A549 (cell line): ENCODE data around the gene CDK11B. TPM values are rescaled to one million over a fixed set of nuclear protein-coding genes. Genes with fewer than 3 reads are reported as not detected.

Source experiments
- ATAC-seq, 2 experiments: fragments of 200-7000 bp in 1 of 2; fragments of >200 bp in 1 of 2; cut with Nextera tagmentation in 1 of 2; cut with Tn5 transposase in 1 of 2; 3 replicates each; pipeline versions ENCODE4 v1.8.0 to v1.9.1; 2018 to 2020; ENCODE audit warnings: mild to moderate bottlenecking in 1 of 2, moderate library complexity in 1 of 2
- CTCF ChIA-PET: fragments of 300-600 bp; sonication (Branson Sonifier 250); formaldehyde crosslinking; extraction: SDS; loops from one replicate; lab custom pipeline; 2021; ENCODE audit warnings: antibody characterized with exemption, inconsistent platforms; lab: Yijun Ruan, JAX
- POLR2A ChIA-PET: fragments of 350-600 bp; formaldehyde crosslinking; extraction: SDS; loops from one replicate; lab custom pipeline; 2021; ENCODE audit warnings: antibody characterized with exemption, inconsistent platforms; lab: Yijun Ruan, JAX
- DNase-seq, 2 experiments: peaks; one replicate each; pipeline versions ENCODE4 v3.0.0 to v3.0.0-alpha.2; 2011 to 2016; ENCODE audit warnings: low read depth in 1 of 2, low spot score in 1 of 2
- FAIRE-seq: peaks from 2 replicates; lab custom pipeline; 2011; peaks lifted over from hg19 to GRCh38; lab: Jason Lieb, UNC
- H3K27ac ChIP-seq, 2 experiments: fragments of >200 bp; sonication (Bioruptor Twin); formaldehyde crosslinking; 3 replicates each; pipeline ENCODE4 v1.5.1; 2016 to 2017
- H3K4me1 ChIP-seq: fragments of >200 bp; sonication (Bioruptor Twin); formaldehyde crosslinking; 3 replicates; pipeline ENCODE4 v1.6.1; 2016
- H3K4me2 ChIP-seq: fragments of >200 bp; sonication (Bioruptor Twin); formaldehyde crosslinking; 3 replicates; pipeline ENCODE4 v1.6.1; 2016
- H3K4me3 ChIP-seq: fragments of >200 bp; sonication (Bioruptor Twin); formaldehyde crosslinking; 3 replicates; pipeline ENCODE4 v1.5.1; 2016
- H3K9me3 ChIP-seq: fragments of >200 bp; sonication (Bioruptor Twin); formaldehyde crosslinking; 3 replicates; pipeline ENCODE4 v1.6.1; 2016
- BHLHE40 ChIP-seq: IDR thresholded peaks from 2 replicates; pipeline ENCODE4 v1.6.1; 2012; ENCODE audit warnings: low read depth, low read length, inconsistent platforms
- CHD4 ChIP-seq: fragments of 200-600 bp; sonication (generic); IDR thresholded peaks from 2 replicates; pipeline ENCODE4 v1.6.1; 2016; ENCODE audit warnings: antibody characterized with exemption, mild to moderate bottlenecking, borderline replicate concordance
- EHF ChIP-seq: fragments of 250-450 bp; sonication (Bioruptor Pico); IDR thresholded peaks from 2 replicates; pipeline ENCODE4 v1.5.0; 2020; ENCODE audit warnings: mild to moderate bottlenecking
- GATA3 ChIP-seq: IDR thresholded peaks from 2 replicates; pipeline ENCODE4 v1.6.1; 2012; ENCODE audit warnings: borderline replicate concordance
- HEYL ChIP-seq: fragments of 250-450 bp; sonication (Bioruptor Pico); IDR thresholded peaks from 2 replicates; pipeline ENCODE4 v1.8.0; 2021; ENCODE audit warnings: mild to moderate bottlenecking, moderate library complexity
- HOXB13 ChIP-seq: fragments of 250-450 bp; sonication (Bioruptor Pico); IDR thresholded peaks from 2 replicates; pipeline ENCODE4 v1.5.0; 2020; ENCODE audit warnings: low read depth, mild to moderate bottlenecking, moderate library complexity
- HOXB5 ChIP-seq: fragments of 250-450 bp; sonication (Bioruptor Pico); IDR thresholded peaks from 2 replicates; pipeline ENCODE4 v1.5.0; 2020; ENCODE audit warnings: mild to moderate bottlenecking, moderate library complexity
- KDM1A ChIP-seq: fragments of 200-600 bp; sonication (generic); IDR thresholded peaks from 2 replicates; pipeline ENCODE4 v1.6.1; 2016; ENCODE audit warnings: low read depth, mild to moderate bottlenecking
- KDM5A ChIP-seq: fragments of 200-600 bp; sonication (generic); IDR thresholded peaks from 2 replicates; pipeline ENCODE4 v1.6.1; 2016; ENCODE audit warnings: antibody characterized with exemption, mild to moderate bottlenecking
- MAFK ChIP-seq: fragments of 450-650 bp; IDR thresholded peaks from 2 replicates; pipeline ENCODE4 v1.6.1; 2014; ENCODE audit not compliant: partially characterized antibody
- MAZ ChIP-seq: fragments of 150-350 bp; IDR thresholded peaks from 2 replicates; pipeline ENCODE4 v1.6.1; 2014; ENCODE audit warnings: antibody characterized with exemption, low read depth, low read length, borderline replicate concordance
- MYC ChIP-seq: IDR thresholded peaks from 2 replicates; pipeline ENCODE4 v1.6.1; 2012; ENCODE audit warnings: mild to moderate bottlenecking, inconsistent platforms, low read length, improper control_type of control experiment, borderline replicate concordance
- NFE2L2 ChIP-seq: fragments of 150-350 bp; conservative IDR thresholded peaks from 2 replicates; pipeline ENCODE4 v1.6.1; 2014; ENCODE audit warnings: low read length
- PHF8 ChIP-seq: fragments of 200-600 bp; sonication (generic); IDR thresholded peaks from 2 replicates; pipeline ENCODE4 v1.6.1; 2016; ENCODE audit warnings: low read depth, mild to moderate bottlenecking, antibody characterized with exemption, moderate library complexity, borderline replicate concordance
- POLR2A ChIP-seq: IDR thresholded peaks from 2 replicates; pipeline ENCODE4 v1.6.1; 2012; ENCODE audit warnings: mild to moderate bottlenecking, low read length
- RNF2 ChIP-seq: fragments of 200-600 bp; sonication (generic); IDR thresholded peaks from 2 replicates; pipeline ENCODE4 v1.6.1; 2016; ENCODE audit warnings: low read depth, mild to moderate bottlenecking, antibody characterized with exemption, moderate library complexity, borderline replicate concordance
- SMC3 ChIP-seq: fragments of >200 bp; sonication (Bioruptor Twin); formaldehyde crosslinking; IDR thresholded peaks from 3 replicates; pipeline ENCODE4 v1.6.1; 2018; ENCODE audit warnings: inconsistent platforms
- TFCP2L1 ChIP-seq: fragments of 250-450 bp; sonication (Bioruptor Pico); IDR thresholded peaks from 2 replicates; pipeline ENCODE4 v1.5.0; 2021; ENCODE audit warnings: mild to moderate bottlenecking
- TP53 ChIP-seq: fragments of 250-450 bp; sonication (Bioruptor Pico); IDR thresholded peaks from 2 replicates; pipeline ENCODE4 v1.5.0; 2021; ENCODE audit warnings: mild to moderate bottlenecking, moderate library complexity
- WGBS: methylation state at CpG from one replicate; pipeline ENCODE4 v1.1.6; 2017; ENCODE audit errors: missing lambda C conversion rate; 5-methylcytosine and 5-hydroxymethylcytosine counted together
- polyA plus RNA-seq, 4 experiments: library from polyadenylated mRNA; depleted of rRNA in 3 of 4; stranded (reverse); fragments of >200 nt; fragmentation: RNase III in 1 of 4; extraction: RNeasy Plus Mini Kit Qiagen cat#74134 plus additional on column Dnase treatment in 1 of 4; gene quantifications; 2 replicates in 3 of 4; 3 replicates in 1 of 4; pipeline ENCODE4 v1.2.3, GENCODE V29; 2011 to 2017
- TF ChIP-seq, protein P1 (sequence below): fragments of 200-600 bp; sonication (generic); IDR thresholded peaks from 2 replicates; pipeline ENCODE4 v1.6.1; 2016; ENCODE audit warnings: antibody characterized with exemption, mild to moderate bottlenecking, moderate library complexity
- TF ChIP-seq, protein P2 (sequence below): fragments of >200 bp; sonication (Bioruptor Twin); formaldehyde crosslinking; IDR thresholded peaks from 3 replicates; pipeline ENCODE4 v1.6.1; 2016
- TF ChIP-seq, protein P3 (sequence below): fragments of >200 bp; sonication (Bioruptor Twin); formaldehyde crosslinking; IDR thresholded peaks from 2 replicates; pipeline ENCODE4 v1.6.1; 2016
- TF ChIP-seq, protein P4 (sequence below): IDR thresholded peaks from 2 replicates; pipeline ENCODE4 v1.6.1; 2012; ENCODE audit warnings: low read depth, borderline replicate concordance
- TF ChIP-seq, protein P5 (sequence below): IDR thresholded peaks from 2 replicates; pipeline ENCODE4 v1.6.1; 2012
- TF ChIP-seq, protein P6 (sequence below): fragments of >200 bp; sonication (Bioruptor Twin); formaldehyde crosslinking; IDR thresholded peaks from 3 replicates; pipeline ENCODE4 v1.5.1; 2016
- TF ChIP-seq, protein P7 (sequence below): IDR thresholded peaks from 2 replicates; pipeline ENCODE4 v1.6.1; 2012

The CDK11B gene
- polyA plus RNA-seq, 2 of the 4 experiments (the other 2 are of a cell fraction), result 7.6 to 33.8 TPM

DNA sequence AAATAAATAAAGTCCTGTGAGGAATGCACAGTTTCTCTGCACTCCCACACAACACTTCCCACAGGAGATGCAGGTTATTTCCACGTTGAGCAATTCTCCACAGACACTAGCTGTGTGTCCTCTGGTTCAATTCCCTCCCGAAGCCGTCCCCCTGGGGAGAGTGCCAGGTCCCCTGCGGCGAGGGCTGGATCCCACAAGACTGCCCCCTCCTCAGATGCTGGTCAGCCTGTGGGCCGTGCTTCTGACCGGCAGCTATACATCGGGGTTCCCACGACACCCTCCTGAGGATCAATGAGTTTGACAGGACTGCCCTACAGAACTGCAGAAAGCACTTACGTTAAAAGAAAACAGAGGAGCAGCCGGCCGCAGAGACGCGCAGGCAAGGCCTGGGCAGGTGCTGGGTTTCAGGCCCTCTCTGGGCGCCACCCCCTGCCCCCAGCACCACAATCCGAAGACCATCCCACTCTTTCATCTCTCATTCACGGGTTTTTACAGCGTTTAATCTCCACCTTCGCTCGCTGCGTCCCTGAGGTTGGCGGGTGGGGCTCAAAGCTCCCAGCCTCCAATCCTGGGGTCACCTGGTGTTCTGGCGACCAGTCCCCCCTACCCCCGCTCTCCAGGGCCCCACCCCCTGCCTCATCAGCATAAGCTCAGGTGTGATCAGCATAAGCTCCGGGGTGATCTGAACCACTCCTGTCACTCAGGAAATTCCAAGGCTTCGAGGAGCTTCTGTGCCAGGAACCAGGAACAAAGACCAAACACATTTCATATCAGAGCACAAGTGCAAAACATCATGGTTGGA, 24.5 kb upstream of the CDK11B start:
- peak overlapping the region in 1 of 2 experiments; percentile 53; a peak in 2 of 6 replicates for H3K27ac ChIP-seq
- H3K4me2 ChIP-seq, result no peak overlapping the region
- DNase-seq (no peak), FAIRE-seq (no peak)
- peaks cover 22% of the 10 kb centered on the region for H3K4me1 ChIP-seq
- no peak overlapping the region for H3K4me3 ChIP-seq
- CTCF ChIA-PET, result no interaction called here
- H3K9me3 ChIP-seq, result no peaks in the 10 kb centered on the region
- TF ChIP-seq, protein P1, sequence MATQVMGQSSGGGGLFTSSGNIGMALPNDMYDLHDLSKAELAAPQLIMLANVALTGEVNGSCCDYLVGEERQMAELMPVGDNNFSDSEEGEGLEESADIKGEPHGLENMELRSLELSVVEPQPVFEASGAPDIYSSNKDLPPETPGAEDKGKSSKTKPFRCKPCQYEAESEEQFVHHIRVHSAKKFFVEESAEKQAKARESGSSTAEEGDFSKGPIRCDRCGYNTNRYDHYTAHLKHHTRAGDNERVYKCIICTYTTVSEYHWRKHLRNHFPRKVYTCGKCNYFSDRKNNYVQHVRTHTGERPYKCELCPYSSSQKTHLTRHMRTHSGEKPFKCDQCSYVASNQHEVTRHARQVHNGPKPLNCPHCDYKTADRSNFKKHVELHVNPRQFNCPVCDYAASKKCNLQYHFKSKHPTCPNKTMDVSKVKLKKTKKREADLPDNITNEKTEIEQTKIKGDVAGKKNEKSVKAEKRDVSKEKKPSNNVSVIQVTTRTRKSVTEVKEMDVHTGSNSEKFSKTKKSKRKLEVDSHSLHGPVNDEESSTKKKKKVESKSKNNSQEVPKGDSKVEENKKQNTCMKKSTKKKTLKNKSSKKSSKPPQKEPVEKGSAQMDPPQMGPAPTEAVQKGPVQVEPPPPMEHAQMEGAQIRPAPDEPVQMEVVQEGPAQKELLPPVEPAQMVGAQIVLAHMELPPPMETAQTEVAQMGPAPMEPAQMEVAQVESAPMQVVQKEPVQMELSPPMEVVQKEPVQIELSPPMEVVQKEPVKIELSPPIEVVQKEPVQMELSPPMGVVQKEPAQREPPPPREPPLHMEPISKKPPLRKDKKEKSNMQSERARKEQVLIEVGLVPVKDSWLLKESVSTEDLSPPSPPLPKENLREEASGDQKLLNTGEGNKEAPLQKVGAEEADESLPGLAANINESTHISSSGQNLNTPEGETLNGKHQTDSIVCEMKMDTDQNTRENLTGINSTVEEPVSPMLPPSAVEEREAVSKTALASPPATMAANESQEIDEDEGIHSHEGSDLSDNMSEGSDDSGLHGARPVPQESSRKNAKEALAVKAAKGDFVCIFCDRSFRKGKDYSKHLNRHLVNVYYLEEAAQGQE, result no peak
- TF ChIP-seq EHF (CRISPR knock-in tag) (no peak), GATA3 (no peak), TP53 (CRISPR knock-in tag) (no peak), HOXB13 (CRISPR knock-in tag) (no peak), HOXB5 (no peak), KDM5A (no peak), SMC3 (no peak), KDM1A (no peak), HEYL (no peak), RNF2 (no peak), MAZ (no peak), PHF8 (no peak), MYC (no peak)
- TF ChIP-seq, protein P2, sequence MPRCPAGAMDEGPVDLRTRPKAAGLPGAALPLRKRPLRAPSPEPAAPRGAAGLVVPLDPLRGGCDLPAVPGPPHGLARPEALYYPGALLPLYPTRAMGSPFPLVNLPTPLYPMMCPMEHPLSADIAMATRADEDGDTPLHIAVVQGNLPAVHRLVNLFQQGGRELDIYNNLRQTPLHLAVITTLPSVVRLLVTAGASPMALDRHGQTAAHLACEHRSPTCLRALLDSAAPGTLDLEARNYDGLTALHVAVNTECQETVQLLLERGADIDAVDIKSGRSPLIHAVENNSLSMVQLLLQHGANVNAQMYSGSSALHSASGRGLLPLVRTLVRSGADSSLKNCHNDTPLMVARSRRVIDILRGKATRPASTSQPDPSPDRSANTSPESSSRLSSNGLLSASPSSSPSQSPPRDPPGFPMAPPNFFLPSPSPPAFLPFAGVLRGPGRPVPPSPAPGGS, result no peak
- TF ChIP-seq, protein P3, sequence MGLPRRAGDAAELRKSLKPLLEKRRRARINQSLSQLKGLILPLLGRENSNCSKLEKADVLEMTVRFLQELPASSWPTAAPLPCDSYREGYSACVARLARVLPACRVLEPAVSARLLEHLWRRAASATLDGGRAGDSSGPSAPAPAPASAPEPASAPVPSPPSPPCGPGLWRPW, result no peak
- TF ChIP-seq, protein P4, sequence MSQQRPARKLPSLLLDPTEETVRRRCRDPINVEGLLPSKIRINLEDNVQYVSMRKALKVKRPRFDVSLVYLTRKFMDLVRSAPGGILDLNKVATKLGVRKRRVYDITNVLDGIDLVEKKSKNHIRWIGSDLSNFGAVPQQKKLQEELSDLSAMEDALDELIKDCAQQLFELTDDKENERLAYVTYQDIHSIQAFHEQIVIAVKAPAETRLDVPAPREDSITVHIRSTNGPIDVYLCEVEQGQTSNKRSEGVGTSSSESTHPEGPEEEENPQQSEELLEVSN, result no peak
- TF ChIP-seq, protein P5, sequence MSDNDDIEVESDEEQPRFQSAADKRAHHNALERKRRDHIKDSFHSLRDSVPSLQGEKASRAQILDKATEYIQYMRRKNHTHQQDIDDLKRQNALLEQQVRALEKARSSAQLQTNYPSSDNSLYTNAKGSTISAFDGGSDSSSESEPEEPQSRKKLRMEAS, result no peak
- TF ChIP-seq, all 56 proteins: peak for 0
- no peak for ATAC-seq
- WGBS, result 86% methylated on average over 22 of the region's 26 CpGs
- POLR2A ChIA-PET, result no interaction called here

DNA sequence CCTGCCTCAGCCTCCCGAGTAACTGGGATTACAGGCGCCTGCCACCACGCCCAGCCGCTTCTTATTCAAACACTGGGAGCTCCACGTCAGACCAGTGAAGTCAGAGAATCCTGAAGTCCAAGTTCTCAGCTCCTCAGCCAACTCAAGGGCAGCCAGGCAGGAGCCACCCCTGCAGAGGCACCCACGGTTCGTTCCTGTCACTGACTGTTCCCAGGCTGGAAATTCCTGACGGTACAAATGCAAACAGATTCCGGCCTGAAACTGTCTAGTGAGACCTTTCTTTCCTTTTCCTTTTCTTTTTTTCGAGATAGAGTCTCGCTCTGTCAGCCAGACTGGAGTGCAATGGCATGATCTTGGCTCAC, 22.1 kb upstream of the CDK11B start:
- WGBS, result 56% methylated on average over 10 of the region's 11 CpGs
- Histone ChIP-seq H3K27ac (peak overlapping the region in 1 of 2 experiments; percentile 33; a peak in 1 of 6 replicates), H3K4me1 (peaks cover 12% of the 10 kb centered on the region), H3K9me3 (no peaks in the 10 kb centered on the region), H3K4me3 (no peak overlapping the region), H3K4me2 (no peak overlapping the region)
- CTCF ChIA-PET, result interaction anchor here (1.1 kb wide), 1 partner anchor 38 kb away, joined by 3 read pairs; no protein-coding TSS in a partner anchor
- DNase-seq (peak in 1 of 2 experiments; percentile 41), ATAC-seq (peak in 1 of 2 experiments; percentile 48; a peak in 2 of 6 replicates), FAIRE-seq (no peak)
- POLR2A ChIA-PET, result no interaction called here
- TF ChIP-seq, protein P6, sequence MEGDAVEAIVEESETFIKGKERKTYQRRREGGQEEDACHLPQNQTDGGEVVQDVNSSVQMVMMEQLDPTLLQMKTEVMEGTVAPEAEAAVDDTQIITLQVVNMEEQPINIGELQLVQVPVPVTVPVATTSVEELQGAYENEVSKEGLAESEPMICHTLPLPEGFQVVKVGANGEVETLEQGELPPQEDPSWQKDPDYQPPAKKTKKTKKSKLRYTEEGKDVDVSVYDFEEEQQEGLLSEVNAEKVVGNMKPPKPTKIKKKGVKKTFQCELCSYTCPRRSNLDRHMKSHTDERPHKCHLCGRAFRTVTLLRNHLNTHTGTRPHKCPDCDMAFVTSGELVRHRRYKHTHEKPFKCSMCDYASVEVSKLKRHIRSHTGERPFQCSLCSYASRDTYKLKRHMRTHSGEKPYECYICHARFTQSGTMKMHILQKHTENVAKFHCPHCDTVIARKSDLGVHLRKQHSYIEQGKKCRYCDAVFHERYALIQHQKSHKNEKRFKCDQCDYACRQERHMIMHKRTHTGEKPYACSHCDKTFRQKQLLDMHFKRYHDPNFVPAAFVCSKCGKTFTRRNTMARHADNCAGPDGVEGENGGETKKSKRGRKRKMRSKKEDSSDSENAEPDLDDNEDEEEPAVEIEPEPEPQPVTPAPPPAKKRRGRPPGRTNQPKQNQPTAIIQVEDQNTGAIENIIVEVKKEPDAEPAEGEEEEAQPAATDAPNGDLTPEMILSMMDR, result no peak
- TF ChIP-seq, protein P2, result no peak
- TF ChIP-seq KDM1A (no peak), TP53 (CRISPR knock-in tag) (no peak), NFE2L2 (no peak), KDM5A (no peak), POLR2A (no peak), CHD4 (no peak), TFCP2L1 (CRISPR knock-in tag) (no peak), MAFK (no peak), BHLHE40 (no peak)
- TF ChIP-seq, protein P7, sequence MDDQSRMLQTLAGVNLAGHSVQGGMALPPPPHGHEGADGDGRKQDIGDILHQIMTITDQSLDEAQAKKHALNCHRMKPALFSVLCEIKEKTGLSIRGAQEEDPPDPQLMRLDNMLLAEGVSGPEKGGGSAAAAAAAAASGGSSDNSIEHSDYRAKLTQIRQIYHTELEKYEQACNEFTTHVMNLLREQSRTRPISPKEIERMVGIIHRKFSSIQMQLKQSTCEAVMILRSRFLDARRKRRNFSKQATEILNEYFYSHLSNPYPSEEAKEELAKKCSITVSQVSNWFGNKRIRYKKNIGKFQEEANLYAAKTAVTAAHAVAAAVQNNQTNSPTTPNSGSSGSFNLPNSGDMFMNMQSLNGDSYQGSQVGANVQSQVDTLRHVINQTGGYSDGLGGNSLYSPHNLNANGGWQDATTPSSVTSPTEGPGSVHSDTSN, result no peak
